ENCODE measurements around the gene CES3.
"Not testable (repeated sequence)": the region's sequence is repeated elsewhere in the genome, so short reads cannot be mapped to it uniquely, and the experiment has no call there.

The CES3 gene

DNA sequence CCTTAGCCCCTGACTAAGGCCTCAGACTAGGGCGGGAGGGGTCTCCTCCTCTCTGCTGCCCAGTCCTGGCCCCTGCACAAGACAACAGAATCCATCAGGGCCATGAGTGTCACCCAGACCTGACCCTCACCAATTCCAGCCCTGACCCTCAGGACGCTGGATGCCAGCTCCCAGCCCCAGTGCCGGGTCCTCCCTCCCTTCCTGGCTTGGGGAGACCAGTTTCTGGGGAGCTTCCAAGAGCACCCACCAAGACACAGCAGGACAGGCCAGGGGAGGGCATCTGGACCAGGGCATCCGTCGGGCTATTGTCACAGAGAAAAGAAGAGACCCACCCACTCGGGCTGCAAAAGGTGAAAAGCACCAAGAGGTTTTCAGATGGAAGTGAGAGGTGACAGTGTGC, 12.7 kb downstream of the CES3 start:
- DNase-seq = no peak

DNA sequence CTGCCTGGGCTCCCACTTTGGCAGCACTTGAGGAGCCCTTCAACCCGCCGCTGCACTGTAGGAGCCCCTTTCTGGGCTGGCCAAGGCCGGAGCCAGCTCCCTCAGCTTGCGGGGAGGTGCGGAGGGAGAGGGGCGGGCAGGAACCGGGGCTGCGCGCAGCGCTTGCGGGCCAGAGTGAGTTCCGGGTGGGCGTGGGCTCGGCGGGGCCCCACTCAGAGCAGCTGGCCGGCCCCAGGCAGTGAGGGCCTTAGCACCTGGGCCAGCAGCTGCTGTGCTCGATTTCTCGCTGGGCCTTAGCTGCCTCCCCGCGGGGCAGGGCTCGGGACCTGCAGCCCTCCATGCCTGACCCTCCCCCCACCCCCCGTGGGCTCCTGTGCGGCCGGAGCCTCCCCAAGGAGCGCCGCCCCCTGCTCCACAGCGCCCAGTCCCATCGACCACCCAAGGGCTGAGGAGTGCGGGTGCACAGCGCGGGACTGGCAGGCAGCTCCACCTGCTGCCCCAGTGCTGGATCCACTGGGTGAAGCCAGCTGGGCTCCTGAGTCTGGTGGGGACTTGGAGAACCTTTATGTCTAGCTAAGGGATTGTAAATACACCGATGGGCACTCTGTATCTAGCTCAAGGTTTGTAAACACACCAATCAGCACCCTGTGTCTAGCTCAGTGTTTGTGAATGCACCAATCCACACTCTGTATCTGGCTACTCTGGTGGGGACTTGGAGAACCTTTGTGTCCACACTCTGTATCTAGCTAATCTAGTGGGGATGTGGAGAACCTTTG, 13.3 kb downstream of the CES3 start:
- DNase-seq = not testable (repeated sequence)

DNA sequence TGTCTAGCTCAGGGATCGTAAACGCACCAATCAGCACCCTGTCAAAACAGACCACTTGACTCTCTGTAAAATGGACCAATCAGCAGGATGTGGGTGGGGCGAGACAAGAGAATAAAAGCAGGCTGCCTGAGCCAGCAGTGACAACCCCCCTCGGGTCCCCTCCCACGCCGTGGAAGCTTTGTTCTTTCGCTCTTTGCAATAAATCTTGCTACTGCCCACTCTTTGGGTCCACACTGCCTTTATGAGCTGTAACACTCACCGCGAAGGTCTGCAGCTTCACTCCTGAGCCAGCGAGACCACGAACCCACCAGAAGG, 13.8 kb downstream of the CES3 start:
- DNase-seq = peak; percentile 30

DNA sequence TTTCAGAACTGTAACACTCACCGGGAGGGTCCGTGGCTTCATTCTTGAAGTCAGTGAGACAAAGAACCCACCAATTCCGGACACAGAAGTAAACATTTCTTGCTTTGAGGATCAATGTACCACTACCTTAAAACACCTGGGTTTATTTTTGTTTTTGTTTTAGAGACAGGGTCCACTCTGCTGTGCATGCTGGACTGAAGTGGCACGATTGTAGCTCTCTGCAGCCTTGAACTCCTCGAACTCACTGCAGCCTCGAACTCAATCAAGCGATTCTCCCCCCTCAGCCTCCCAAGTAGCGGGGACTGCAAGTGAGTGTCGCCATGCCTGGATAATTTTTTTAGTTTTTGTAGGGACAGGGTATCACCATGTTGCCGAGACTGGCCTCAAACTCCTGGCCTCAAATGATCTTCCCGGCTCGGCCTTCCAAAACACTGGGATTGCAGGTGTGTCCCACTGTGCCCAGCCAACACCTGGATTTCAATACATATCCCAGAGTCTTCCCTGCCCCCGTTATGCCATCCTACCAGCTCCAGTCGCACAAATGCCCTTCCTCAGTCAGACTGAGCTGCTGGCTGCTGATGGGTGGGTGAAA, 14.3 kb downstream of the CES3 start:
- no peak for DNase-seq

DNA sequence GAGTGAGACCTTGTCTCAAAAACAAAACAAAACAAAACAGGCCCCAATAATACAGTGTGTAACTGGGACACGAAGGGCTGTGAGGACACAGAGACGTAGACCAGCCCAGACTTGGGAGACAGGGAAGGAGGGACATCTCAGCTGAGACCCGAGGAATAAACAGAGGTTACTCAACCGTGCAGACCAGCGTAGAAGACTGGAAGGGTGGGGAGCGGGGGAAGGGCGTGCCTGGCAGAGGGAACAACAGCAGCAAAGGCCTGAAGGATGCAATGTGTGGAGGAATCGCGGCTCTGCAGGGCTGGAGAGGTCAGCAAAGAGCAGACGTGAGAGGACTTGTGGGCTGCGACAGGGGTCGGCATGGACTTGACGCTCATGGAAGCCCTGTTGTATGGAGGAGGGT, 15.7 kb downstream of the CES3 start:
- DNase-seq = no peak

DNA sequence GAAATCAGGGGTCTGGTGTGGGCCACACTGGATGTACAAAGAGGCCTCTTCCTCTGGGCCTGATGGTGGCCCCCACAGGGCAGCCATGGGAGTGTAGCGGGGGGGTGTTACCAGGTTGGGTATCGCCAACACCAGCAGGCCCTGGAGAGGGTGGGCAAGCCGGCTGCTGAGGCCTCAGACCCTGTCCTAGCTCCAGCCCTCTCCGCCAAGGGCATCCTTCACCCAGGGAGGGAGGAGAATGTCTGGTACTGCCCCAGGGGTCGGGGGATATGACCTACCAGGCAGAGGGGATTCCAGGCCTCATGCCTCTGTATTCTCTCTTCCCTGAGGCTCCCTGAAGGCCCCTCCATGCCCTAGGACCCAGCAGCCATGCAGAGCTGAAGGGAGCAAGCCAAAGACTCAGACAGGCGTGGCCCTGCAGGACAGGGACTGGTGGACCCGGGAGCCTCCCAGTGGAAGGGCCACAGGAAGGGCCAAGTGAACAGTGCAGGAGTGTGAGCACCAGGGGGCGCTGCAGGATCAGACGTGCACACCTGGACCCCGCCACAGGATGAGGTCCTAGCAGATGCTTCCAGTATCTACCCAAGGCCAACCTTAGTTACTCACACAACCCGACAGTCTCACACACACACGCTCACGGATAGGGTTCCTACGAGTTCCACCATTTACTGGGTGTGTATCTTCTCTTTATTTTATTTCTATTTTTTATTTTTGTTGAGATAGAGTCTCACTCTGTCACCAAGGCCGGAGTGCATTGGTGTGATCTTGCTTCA, 16.5 kb downstream of the CES3 start:
- peak; percentile 78 for DNase-seq

DNA sequence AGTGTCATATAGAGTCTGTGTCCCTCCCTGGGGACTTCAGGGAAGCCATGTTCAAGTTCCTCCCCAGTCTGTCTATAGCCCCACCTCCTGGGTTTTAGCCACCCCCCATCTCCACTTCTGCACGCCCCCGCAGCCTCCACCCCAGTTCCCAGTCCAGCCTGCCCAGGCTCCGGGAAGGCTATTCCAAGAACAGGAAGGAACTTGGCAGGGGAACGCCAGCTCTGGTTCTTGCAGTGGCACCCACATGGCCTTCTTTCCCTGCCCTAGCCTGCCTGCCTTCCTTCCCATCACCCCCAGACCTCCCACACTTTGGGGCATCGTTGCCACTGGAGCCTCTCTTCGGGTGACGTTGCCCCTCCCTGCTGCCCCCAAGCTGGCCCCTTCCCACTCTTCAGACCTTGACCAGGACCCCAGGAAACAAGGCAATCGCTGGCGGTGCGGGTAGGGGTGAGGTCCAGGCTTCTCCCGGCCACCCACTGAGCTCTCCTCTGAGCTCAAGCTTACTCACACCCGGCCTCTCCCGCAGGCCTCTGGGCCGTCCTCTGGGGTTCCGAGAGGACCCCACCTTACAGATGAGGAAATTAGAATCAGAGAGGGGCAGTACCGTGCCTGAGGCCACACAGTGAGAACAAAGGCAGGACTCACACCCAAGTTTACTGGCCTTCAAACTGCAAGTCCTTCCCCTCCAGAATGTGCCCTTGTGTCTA, 18.1 kb downstream of the CES3 start:
- no peak for DNase-seq

DNA sequence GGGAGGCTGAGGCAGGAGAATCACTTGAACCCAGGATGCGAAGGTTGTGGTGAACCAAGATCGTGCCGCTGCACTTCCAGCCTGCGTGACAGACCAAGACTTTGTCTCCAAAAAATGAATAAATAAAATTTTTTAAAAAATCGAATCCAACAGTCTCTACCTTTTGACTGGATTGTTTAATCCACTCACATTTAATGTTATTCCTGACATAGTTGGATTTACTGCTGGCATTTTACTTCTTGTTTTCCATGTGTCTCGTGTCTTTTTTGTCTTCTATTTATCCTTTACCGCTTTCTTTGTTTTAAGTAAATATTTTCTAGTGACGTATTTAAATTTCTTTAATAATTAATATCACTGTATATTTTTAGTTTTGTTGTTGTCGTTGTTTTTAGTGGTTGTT, 22.0 kb downstream of the CES3 start:
- DNase-seq = no peak

DNA sequence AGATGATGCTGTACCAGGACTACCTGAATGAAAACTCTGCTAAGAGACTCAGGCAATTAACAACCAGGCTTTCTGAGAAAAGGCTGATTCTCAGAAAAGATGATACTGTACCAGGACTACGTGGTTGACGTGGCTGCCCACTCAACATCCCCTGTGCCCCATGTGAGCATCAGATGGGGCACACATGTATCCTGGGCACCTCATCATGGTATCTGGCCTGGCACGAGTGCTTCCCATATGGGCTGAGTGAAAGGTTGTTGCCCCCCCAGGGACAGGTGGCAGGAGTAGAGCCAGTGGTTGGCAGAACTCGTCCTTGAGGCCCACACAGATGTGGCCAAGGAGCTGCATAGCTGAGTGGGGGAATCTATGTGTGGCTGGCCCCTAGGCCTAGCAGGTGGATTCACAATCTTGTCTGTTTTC, 23.8 kb downstream of the CES3 start:
- no peak for DNase-seq

DNA sequence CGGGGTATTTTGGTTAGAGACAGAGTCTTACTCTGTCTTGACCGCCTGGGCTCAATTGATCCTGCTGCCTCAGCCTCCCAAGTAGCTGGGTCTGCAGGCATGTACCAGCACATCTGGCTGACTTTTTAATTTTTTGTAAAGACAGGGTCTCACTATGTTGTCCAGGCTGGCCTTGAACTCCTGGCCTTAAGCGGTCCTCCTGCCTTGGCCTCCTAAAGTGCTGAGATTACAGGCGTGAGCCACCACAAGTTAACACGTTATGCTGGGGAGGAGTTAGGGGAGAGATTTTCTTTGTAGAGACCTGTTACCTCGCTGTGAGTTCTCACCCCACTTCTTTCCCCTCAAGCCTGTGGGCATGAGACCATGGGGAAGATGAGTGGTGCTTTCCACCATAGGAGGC, 25.5 kb downstream of the CES3 start:
- DNase-seq = no peak

DNA sequence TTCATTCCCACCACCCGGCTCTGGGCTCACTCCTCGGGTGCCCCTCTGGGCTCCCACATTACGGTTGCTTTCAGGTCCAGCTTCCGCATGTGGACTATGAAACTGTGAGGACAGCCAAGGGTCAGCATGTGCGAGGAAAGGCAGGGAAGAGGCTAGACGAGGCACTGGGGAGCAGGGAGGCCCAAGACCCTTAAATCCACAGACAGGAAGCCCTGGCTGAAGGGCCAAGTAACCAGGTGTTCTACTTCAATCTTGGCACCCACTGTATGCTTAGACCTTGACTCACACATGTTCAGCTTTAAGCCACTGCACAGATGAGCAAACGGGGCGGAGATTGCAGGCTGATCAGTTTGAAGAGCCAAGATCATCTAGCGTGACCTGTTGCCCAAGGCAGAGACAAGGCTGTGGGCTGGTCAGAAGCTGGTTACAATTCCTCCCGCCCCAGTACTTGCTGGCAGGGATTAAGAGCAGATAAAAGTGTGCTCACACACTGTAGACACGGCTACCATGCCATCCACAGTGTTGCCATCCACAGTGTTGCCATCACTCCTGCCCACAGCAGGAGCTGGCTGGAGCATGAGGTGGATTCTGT, 27.2 kb downstream of the CES3 start, which contains the start of gene CES4A:
Gene CES4A, plus strand, starts transcription at position 393 of the 592 bp plus-strand sequence. Its CDS starts 184 bp downstream, at position 577.
- DNase-seq = no peak

DNA sequence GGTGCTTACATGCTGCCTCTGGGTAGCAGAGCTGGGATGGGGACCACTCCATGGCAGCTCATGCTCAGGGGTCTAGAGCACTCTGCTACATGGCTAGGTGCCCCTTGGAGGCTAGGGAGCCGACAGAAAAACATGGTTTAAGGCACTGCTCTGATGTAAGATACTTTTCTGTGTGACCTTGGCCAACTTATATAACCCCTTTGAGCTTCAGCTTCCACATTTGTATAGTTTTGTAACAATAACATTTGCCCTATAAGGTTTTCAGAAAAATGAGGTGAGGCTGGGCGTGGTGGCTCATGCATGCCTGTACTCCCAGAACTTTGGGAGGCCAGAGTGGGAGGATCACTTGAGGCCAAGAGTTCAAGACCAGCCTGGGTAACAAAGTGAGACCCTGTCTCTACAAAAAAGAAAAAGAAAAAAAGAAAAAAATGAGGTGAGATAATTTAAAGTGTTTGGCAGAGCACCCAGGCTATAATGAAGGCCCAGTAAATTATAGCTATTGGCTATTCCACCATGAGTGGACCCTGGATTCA, 30.5 kb downstream of the CES3 start:
- no peak for DNase-seq

DNA sequence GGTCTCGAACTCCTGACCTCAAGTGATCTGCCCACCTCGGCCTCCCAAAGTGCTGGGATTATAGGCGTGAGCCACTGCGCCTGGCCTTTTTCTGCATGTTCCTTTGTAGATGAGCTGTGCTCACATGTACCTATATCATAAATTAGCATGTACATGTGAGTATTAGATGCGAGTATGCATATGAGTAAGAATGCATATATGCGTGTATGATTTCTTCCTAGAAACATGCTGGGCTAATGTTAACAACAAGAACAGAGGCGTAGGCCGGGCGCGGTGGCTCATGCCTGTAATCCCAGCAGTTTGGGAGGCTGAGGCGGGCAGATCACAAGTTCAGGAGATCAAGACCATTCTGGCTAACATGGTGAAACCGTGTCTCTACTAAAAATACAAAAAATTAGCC, 32.5 kb downstream of the CES3 start:
- not testable (repeated sequence) for DNase-seq

DNA sequence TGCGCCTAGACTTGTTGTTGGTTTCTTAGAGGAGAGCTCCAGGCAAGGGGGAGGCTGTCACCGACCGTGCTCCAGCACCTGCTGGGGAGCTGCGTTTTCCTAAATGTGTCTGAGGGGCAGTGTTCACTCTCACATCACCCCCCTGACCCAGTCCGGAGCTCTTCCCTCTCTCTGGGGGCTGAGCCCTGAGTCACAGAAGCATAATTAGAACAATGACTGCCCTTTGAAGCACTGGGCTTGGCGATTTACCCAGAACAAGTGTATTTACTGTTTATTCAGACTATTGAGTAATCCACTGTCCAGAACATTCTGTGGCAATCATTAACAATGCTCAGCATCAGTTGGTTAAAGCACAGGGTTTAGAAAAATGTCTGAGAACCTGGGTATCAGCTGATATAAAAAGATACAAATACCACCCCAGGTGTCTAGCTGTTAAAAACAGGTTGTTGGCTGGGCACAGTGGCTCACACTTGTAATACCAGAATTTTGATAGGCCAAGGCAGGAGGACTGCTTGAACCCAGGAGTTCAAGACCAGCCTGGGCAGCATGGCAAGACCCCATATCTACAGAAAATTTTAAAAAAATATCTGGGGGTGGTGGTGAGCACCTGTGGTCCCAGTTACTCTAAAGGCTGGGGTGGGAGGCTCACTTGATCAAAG, 35.4 kb downstream of the CES3 start:
- DNase-seq = no peak

DNA sequence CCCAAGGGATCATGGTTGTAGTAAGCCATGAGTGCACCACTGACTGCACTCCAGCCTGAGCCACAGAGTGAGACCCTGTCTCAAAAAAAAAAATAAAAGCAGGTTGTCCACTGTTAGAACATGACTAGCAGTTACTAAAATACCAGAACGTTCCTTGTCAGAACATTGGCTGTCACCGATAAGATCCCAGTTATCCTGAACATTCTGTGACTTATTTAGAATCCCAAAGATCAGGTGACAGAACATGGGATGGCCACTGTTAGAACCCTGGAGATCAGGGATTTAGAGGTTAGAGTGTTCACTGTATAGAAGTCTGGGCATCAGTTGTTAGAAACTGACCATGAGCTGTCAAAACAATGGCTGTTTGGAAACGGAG, 35.9 kb downstream of the CES3 start:
- DNase-seq = no peak

DNA sequence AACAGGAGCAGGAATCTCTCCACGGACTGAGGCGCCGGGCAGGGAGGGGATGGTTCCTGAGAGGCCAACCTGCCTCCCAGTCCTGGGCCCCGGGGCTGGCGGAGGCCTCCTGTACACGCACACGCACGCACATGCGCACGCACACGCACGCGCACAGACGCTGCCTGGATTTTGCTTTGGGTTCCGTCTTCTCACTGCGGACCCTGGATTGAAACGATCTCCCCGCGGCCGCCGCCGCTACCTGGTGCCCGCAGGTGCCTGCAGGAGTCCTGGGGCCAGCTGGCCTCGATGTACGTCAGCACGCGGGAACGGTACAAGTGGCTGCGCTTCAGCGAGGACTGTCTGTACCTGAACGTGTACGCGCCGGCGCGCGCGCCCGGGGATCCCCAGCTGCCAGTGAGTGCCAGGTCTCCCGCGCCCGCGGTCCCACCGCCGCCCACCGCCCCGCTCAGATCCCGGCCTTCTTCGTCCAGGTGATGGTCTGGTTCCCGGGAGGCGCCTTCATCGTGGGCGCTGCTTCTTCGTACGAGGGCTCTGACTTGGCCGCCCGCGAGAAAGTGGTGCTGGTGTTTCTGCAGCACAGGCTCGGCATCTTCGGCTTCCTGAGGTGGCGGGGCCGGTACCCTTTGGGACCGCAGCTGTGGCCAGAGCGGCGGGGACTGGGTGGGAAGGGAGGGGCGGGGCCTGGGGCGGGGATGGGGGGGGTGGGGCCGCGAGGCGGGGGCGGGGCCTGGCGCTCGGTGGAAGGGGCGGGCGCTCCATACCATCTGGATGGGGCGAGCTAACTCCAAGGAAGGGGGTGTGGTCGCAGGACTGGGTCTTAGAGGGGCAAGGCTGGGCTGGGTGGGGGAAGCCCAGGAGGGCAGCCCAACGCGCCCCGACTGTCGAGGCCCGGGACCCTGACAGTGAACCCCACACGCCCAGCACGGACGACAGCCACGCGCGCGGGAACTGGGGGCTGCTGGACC, 39.6 kb downstream of the CES3 start:
- peak; percentile 54 for DNase-seq

DNA sequence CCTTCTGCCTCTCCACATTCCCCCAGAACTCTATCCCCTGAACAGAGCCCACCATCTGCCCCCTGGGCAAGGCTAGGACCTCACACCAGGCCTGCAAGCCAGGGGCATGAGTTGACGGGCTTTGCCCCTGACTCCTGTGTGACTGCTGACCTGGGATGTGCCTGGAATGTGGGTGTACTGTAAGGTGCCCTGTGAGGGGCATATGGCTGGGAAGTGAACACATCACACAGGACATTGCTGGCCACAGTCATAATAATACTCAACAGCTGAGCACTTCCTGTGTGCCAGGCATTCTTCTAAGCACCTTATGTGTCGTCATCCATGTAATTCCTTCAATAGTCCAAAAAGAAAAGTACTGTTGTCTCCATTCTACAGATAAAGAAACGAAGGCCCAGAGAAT, 40.7 kb downstream of the CES3 start:
- no peak for DNase-seq

DNA sequence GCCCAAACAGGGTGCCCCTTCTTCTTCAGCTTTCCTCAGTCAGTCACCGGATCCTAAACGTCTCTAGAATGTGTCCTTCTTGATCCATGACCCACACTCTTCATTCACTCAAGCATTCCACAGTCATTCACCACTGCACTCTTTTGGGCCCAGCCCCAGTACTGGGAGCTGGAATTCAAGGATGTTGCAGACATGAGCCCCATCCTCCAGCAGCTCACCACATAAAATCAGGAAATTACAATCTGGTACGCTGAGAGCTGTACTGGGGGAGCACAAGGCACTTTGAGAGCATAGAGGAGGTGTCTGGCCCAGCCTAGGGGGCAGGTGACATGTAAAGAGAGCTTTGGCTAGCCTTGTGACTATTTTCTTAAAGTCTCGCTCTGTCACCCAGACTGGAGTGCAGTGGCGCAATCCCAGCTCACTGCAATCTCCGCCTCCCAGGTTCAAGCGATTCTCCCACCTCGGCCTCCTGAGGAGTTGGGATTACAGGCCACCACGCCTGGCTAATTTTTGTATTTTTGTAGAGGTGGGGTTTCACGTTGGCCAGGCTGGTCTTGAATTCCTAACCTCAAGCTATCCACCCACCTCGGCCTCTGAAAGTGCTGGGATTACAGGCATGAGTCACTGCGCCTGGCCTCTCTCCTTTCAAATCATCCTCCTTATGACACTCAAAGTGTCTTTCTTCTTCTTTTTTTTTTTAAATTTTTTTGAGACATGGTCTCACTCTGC, 46.0 kb downstream of the CES3 start:
- DNase-seq = no peak

DNA sequence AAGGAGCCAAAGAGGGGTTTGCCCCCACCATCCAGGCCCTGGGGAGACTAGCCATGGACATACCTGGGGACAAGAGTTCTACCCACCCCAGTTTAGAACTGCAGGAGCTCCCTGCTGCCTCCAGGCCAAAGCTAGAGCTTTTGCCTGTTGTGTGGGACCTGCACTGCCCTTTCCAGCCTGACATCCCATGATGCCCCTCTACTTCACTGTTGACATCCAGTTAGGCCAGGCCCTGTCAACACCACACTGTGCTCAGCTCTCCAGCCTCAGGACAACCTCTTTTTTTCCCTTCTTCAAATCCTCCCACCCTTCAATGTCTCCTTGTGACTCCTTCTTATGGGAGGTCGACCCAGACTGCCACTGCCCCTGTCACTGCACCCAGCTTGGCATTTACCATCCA, 48.1 kb downstream of the CES3 start:
- no peak for DNase-seq

DNA sequence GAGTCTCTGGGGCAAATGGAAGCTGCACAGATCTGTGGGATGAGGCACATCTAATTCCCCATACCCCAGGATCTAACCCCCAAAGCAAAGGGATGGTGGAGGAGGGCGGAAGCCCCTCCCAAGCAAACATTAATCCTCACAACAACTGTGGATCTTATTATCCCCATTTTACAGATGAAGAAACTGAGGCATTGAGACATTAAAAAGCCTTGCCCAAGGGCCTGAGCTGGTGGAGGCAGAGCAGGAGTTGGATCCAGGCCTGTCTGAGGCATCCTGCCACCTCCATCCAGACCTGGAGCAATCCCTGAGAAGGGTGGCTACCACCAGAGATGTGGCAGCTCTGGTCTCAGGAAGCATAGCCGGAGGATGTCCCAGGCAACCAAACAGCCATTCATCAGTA, 50.2 kb downstream of the CES3 start:
- DNase-seq = no peak

Measured in central memory CD4-positive, alpha-beta T cell (primary cell).